Psoas muscle (tissue), 8 donors: ENCODE results near the gene MAL. TPM values are rescaled to one million over a fixed set of nuclear protein-coding genes. Genes with fewer than 3 reads are reported as not detected.
"Not testable (repeated sequence)": the region's sequence is repeated elsewhere in the genome, so short reads cannot be mapped to it uniquely, and the experiment has no call there.

Experiments used
- ATAC-seq, 4 donors: fragments of 200-7000 bp; cut with Tn5 transposase; one replicate each; pipeline ENCODE4 v1.9.1; 2020; ENCODE audit warnings: moderate library complexity in 3 of 4, mild to moderate bottlenecking in 2 of 4
- DNase-seq, 2 donors: peaks; one replicate each; pipeline ENCODE4 v3.0.0-alpha.2; 2020
- H3K27ac ChIP-seq: fragments of 200-600 bp; one replicate; pipeline ENCODE4 v1.8.0; 2022
- H3K27me3 ChIP-seq, 3 donors: fragments of 200-600 bp in 1 of 3; one replicate each; pipeline versions ENCODE4 v1.6.1 to v1.8.0; 2013 to 2022; ENCODE audit warnings: low read length in 2 of 3, mild to moderate bottlenecking in 2 of 3, moderate library complexity in 1 of 3; ENCODE audit not compliant: insufficient read depth in 3 of 3
- H3K36me3 ChIP-seq, 2 donors: fragments of 200-600 bp in 1 of 2; one replicate each; pipeline versions ENCODE4 v1.6.1 to v1.8.0; 2013 to 2022; ENCODE audit warnings: low read depth in 1 of 2, mild to moderate bottlenecking in 1 of 2, moderate library complexity in 1 of 2; ENCODE audit not compliant: insufficient read depth in 1 of 2
- H3K4me1 ChIP-seq: fragments of 200-600 bp; one replicate; pipeline ENCODE4 v1.8.0; 2022
- H3K4me3 ChIP-seq: fragments of 200-600 bp; one replicate; pipeline ENCODE4 v1.8.0; 2022; ENCODE audit warnings: mild to moderate bottlenecking
- H3K9me3 ChIP-seq: fragments of 200-600 bp; one replicate; pipeline ENCODE4 v1.8.0; 2022
- CTCF ChIP-seq: fragments of 200-600 bp; IDR thresholded peaks from one replicate; pipeline ENCODE4 v1.8.0; 2022; ENCODE audit warnings: antibody characterized with exemption
- WGBS, 3 donors: extraction: QIAGEN DNeasy Blood & Tissue Kit; methylation state at CpG; one replicate each; pipeline versions ENCODE4 v1.1.6 to v1.1.7; 2013; 5-methylcytosine and 5-hydroxymethylcytosine counted together
- intact Hi-C, 2 donors: fragments of 100-400 bp; cut with DNase I; formaldehyde crosslinking; loops; one replicate each; pipeline versions ENCODE4 v1.11.0 to v1.14.2; 2022
- polyA plus RNA-seq, 3 donors: library from polyadenylated mRNA; stranded (reverse); fragments of 200-250 nt; gene quantifications; one replicate each; pipeline ENCODE4 v1.2.3, GENCODE V29; 2013
- total RNA-seq, 4 donors: library from RNA; stranded (reverse); fragmentation: NEBNext Ultra II Directional in 2 of 4; extraction: Animal tissue kit (Norgen Biotek cat#: 25700) in 2 of 4; gene quantifications; one replicate each; pipeline versions ENCODE4 v1.2.1 to v1.2.4, GENCODE V29; 2021 to 2023
- donor health status: healthy with polysubstance abuse.
- donor health status: DM: no; HTN: no; CAD: no; lungs with moderate emphysema.
- donor health status: Bipolar disorder and iron deficiency.
- donor health status: healthy.
- donor health status: DM: yes; HTN: yes; CAD: no.
- donor health status: DM: no; HTN: no; CAD: no.
- donor health status: DM: no; HTN: no; CAD: no.
- donor health status: DM: yes; HTN: yes; CAD: no.

MAL gene
- total and polyA plus RNA-seq, 7 donors, result 0.53 to 1.5 (median 0.93) TPM; not detected in 1

GRCh38 chr2:95091885-95092555, 66.5 kb downstream of the MAL start:
- H3K4me1 ChIP-seq, result no peaks in the 10 kb centered on the region
- intact Hi-C loops, result no loop called here
- peaks cover 3 to 66% of the 10 kb centered on the region in 2 donors for H3K36me3 ChIP-seq
- WGBS, 3 donors, result 84 to 89% (median 88%) methylated on average over 6 of the region's 6 CpGs
- ATAC-seq (no peak), DNase-seq (no peak)
- H3K4me3 ChIP-seq, result no peak overlapping the region
- no peaks in the 10 kb centered on the region for H3K9me3 ChIP-seq
- no peak for TF ChIP-seq CTCF
- H3K27me3 ChIP-seq, result no peaks in the 10 kb centered on the region
- H3K27ac ChIP-seq, result no peak overlapping the region

- H3K27me3 ChIP-seq, H3K9me3 ChIP-seq, DNase-seq, H3K27ac ChIP-seq, ATAC-seq, H3K4me3 ChIP-seq, intact Hi-C loops, H3K4me1 ChIP-seq: not testable (repeated sequence)
- 95 to 98% (median 97%) methylated on average over 5 of the region's 5 CpGs for WGBS, 3 donors
- H3K36me3 ChIP-seq, result peaks cover 10 to 61% of the 10 kb centered on the region in 2 donors
Measured at GRCh38 chr2:95098273-95098672, 72.8 kb downstream of the MAL start.

- no peak for DNase-seq
- 81 to 90% (median 88%) methylated on average over 2 of the region's 2 CpGs for WGBS, 3 donors
- ATAC-seq, result no peak
- Histone ChIP-seq H3K27ac (no peak overlapping the region), H3K9me3 (no peaks in the 10 kb centered on the region), H3K27me3 (no peaks in the 10 kb centered on the region), H3K36me3 (peaks cover 14 to 74% of the 10 kb centered on the region in 2 donors), H3K4me1 (no peaks in the 10 kb centered on the region), H3K4me3 (no peak overlapping the region)
- intact Hi-C loops, result no loop called here
- TF ChIP-seq CTCF, result no peak
Measured at GRCh38 chr2:95099910-95100309, 74.4 kb downstream of the MAL start.

Other genes with a start within 250 kb of the MAL start
- under 1 TPM in 3 of 4 donors, not detected in 1; 0.14 to 0.19 (median 0.17) TPM for gene TEKT4, start 154.3 kb upstream of the MAL start, total RNA-seq
- gene TEKT4, start 154.3 kb upstream of the MAL start, polyA plus RNA-seq, result not detected
- 10 to 100 TPM; 45.6 to 79.0 (median 53.4) TPM for gene MRPS5, start 96.1 kb downstream of the MAL start, total RNA-seq
- 100 to 1,000 TPM in 2 of 3 donors, 10 to 100 TPM in 1; 96.3 to 180 (median 112) TPM for gene MRPS5, start 96.1 kb downstream of the MAL start, polyA plus RNA-seq
- 10 to 100 TPM; 11.0 to 14.5 (median 14.2) TPM for gene ZNF514, start 134.1 kb downstream of the MAL start, total RNA-seq
- 10 to 100 TPM in 1 of 3 donors, 1 to 10 TPM in 2; 6.4 to 15.3 (median 7.3) TPM for gene ZNF514, start 134.1 kb downstream of the MAL start, polyA plus RNA-seq
- gene ZNF2, start 140.1 kb downstream of the MAL start, total RNA-seq, result 1 to 10 TPM; 2.4 to 5.5 (median 2.9) TPM
- gene ZNF2, start 140.1 kb downstream of the MAL start, polyA plus RNA-seq, result 1 to 10 TPM; 1.7 to 3.2 (median 2.7) TPM
- 1 to 10 TPM in 3 of 4 donors, under 1 TPM in 1; 0.76 to 2.5 (median 2.0) TPM for gene ZNF892, start 181.8 kb downstream of the MAL start, total RNA-seq
- gene ZNF892, start 181.8 kb downstream of the MAL start, polyA plus RNA-seq, result 1 to 10 TPM in 1 of 3 donors, under 1 TPM in 2; 0.33 to 3.3 (median 0.35) TPM
- 1 to 10 TPM in 2 of 4 donors, under 1 TPM in 2; 0.54 to 1.4 (median 1.1) TPM for gene PROM2, start 248.7 kb downstream of the MAL start, total RNA-seq
- gene PROM2, start 248.7 kb downstream of the MAL start, polyA plus RNA-seq, result 1 to 10 TPM in 1 of 3 donors, under 1 TPM in 2; 0.18 to 1.3 (median 0.32) TPM